ENCODE results near the gene EDDM13.

Gene EDDM13

DNA sequence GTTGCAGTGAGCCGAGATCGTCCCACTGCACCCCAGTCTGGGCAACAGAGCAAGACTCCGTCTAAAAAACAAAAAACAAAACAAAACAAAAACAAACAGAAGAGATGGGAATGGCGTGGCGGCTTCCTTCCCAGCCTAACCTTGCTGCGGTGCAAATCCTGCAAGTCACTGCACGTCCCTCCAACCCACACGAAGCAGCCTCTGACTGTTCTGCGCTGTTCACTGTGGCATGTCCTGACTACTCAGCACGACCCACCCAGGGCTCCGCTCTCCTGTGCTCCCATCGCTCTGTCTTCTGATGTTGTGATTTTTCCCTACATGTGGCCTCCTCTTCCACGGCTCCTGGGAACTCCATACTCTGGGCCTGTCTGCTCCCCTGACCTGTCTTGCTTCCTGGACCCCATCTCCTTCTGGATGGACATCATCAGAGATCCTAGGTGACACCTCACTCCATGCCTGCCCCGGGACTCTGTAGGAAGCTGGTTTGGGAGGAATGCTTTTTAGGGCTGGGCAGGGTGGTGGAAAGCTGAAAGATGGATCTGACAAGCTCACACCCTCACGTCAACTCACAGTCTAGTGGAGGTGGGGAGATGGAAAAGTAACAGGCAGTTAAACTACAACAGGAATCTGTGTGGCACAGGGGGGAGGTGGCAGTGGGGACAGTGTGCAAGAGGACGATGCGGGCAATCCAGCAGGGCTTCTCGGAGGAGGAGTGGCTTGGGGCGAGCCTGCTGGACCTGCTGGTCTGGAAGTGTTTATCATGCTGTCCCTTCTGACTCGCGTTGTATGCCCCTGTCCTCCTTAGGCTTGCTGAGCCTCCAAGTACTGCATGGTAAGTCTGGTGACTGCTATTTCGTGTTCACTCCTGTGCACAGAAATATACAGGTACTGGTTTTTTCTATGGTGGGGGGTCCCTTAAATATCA lies 23.2 kb downstream of the EDDM13 start:
- TF ChIP-seq, protein P1, sequence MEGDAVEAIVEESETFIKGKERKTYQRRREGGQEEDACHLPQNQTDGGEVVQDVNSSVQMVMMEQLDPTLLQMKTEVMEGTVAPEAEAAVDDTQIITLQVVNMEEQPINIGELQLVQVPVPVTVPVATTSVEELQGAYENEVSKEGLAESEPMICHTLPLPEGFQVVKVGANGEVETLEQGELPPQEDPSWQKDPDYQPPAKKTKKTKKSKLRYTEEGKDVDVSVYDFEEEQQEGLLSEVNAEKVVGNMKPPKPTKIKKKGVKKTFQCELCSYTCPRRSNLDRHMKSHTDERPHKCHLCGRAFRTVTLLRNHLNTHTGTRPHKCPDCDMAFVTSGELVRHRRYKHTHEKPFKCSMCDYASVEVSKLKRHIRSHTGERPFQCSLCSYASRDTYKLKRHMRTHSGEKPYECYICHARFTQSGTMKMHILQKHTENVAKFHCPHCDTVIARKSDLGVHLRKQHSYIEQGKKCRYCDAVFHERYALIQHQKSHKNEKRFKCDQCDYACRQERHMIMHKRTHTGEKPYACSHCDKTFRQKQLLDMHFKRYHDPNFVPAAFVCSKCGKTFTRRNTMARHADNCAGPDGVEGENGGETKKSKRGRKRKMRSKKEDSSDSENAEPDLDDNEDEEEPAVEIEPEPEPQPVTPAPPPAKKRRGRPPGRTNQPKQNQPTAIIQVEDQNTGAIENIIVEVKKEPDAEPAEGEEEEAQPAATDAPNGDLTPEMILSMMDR (conservative IDR thresholded peaks at IDR 0.05; ENCODE audit: low read depth, low read length), result no peak
- DNase-seq (ENCODE audit: low read depth), result no peak
- H3K4me3 ChIP-seq (ENCODE audit: low read depth, low read length), result no peak overlapping the region

- TF ChIP-seq, protein P1 (conservative IDR thresholded peaks at IDR 0.05; ENCODE audit: low read depth, low read length), result no peak
- H3K4me3 ChIP-seq (ENCODE audit: low read depth, low read length), result no peak overlapping the region
- DNase-seq (ENCODE audit: low read depth), result no peak
These were observed 24.5 kb downstream of the EDDM13 start for GRCh38 chr19:56297010-56297409.

DNA sequence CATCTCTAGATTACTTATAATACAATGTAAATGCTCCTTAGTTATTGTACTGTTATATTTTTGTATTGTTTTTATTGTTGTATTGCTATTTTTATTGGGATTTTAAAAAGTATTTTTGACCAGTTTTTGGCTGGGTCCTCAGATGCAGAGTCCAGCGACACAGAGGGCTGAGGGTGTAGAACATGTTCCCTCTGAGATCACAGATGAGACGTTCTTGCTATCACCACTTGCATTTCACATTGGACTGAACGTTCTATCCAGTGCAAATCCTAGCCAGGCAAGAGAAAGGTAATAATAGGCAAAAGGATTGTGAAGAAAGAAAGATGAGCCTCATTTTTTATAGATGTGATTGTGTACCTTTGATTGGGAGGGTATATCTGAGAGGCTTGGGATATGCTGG lies 27.1 kb downstream of the EDDM13 start:
- TF ChIP-seq, protein P1 (conservative IDR thresholded peaks at IDR 0.05; ENCODE audit: low read depth, low read length), result no peak

DNA sequence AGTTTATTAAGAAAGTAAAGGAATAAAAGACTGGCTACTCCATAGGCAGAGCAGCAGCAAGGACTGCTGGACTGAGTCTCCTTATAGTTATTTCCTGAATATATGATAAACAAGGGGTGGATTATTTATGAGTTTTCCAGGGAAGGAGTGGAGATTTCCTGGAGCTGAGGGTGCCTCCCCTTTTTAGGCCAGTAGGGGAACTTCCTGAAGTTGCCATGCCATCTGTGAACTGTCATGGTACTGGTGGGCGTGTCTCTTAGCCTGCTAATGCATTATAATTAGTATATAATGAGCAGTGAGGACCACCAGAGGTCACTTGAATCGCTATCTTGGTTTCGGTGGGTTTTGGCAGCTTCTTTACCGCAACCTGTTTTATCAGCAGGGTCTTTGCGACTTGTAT lies 28.6 kb downstream of the EDDM13 start:
- TF ChIP-seq, protein P1 (conservative IDR thresholded peaks at IDR 0.05; ENCODE audit: low read depth, low read length), result no peak
- no peak for DNase-seq (ENCODE audit: low read depth)

More for the DNA sequence above, 27.1 kb downstream of the EDDM13 start:
- H3K4me3 ChIP-seq (ENCODE audit: low read depth, low read length), result no peak overlapping the region
- no peak for DNase-seq (ENCODE audit: low read depth)

DNA sequence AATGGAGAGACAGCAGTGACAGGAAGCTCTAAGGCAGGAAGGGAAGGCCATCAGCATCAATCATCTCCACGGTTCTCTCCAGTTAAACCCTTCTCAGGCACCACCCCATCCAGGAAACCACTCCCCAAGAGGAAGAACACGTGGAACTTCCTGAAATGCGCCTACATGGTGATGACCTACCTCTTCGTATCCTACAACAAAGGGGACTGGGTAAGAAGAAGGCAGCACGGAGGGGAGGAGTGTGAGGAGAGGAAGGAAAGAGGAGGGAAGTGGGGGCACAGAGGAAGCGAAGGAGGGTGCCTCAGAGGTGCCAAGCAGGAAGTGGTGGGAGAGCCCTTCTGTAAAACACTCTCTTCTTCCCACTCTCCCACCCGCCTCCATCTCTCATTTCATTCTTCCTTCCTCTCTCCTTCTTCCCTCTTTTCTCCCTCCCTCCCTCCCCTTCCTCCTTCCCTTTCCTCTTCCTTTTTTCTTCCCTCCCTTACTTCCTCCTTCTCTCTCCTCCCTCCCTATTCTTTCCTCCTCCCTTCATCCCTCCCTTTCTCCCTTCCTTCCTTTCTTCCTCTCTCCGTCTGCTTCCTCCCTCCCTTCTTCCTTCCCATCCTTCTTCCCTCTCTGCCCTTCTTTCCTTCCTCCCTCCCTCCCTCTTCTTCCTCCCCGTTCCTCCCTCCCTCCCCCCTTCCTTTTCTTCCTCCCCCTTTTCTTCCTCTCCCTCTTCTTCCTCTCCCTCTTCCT lies 29.5 kb downstream of the EDDM13 start:
- TF ChIP-seq, protein P1 (conservative IDR thresholded peaks at IDR 0.05; ENCODE audit: low read depth, low read length), result no peak
- no peak for DNase-seq (ENCODE audit: low read depth)
- no peak overlapping the region for H3K4me3 ChIP-seq (ENCODE audit: low read depth, low read length)

More for the DNA sequence above, 28.6 kb downstream of the EDDM13 start:
- H3K4me3 ChIP-seq (ENCODE audit: low read depth, low read length), result no peak overlapping the region

DNA sequence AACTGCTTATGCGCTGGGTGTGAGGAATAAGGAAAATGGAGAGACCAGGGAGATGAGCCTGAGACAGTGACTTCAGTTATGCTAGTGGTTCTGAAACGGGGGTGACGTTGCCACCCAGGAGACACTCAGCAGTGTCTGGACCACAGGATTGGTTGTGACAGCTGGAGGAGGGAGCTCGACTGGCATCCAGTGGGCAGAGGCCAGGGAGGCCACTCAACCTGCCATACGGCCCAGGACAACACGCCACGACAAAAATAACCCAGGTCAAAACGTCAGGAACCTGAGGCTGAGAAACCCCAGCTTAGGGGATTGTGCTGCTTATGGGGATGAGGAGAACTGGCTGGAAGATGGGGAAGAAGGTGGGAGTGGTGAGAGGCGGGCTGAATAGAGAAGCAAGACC lies 31.7 kb downstream of the EDDM13 start:
- DNase-seq (ENCODE audit: low read depth), result no peak
- H3K4me3 ChIP-seq (ENCODE audit: low read depth, low read length), result no peak overlapping the region
- TF ChIP-seq, protein P1 (conservative IDR thresholded peaks at IDR 0.05; ENCODE audit: low read depth, low read length), result no peak

Measured in choroid plexus epithelial cell (primary cell).